K562 (cell line): ENCODE measurements around the gene PMPCA. TPM values are rescaled to one million over a fixed set of nuclear protein-coding genes. Genes with fewer than 3 reads are reported as not detected.

ENCODE experiments used
- ARID3B ChIP-seq: fragments of 250-450 bp; sonication (Bioruptor Pico); IDR thresholded peaks from 2 replicates; pipeline ENCODE4 v1.4.0; 2020; ENCODE audit warnings: borderline replicate concordance
- ARID4B ChIP-seq: sonication (generic); formaldehyde crosslinking; IDR thresholded peaks from 2 replicates; pipeline ENCODE4 v1.8.0; 2022; ENCODE audit warnings: mild to moderate bottlenecking, missing genetic modification reagents
- ATF1 ChIP-seq, 2 experiments: fragments of 450-650 bp in 1 of 2; IDR thresholded peaks; 2 replicates each; pipeline ENCODE4 v1.6.1; 2016; ENCODE audit warnings: missing compliant biosample characterization in 1 of 2, missing genetic modification characterization in 1 of 2
- CREM ChIP-seq: IDR thresholded peaks from 2 replicates; pipeline ENCODE4 v1.6.1; 2014; ENCODE audit warnings: antibody characterized with exemption, low read depth
- CTCF ChIP-seq, 3 experiments: IDR thresholded peaks in 2 of 3; conservative IDR thresholded peaks in 1 of 3; 2 replicates each; pipeline ENCODE4 v1.5.1; 2011 to 2012; ENCODE audit warnings: low read length in 3 of 3, mild to moderate bottlenecking in 3 of 3, control low read depth in 2 of 3, improper control_type of control experiment in 1 of 3, inconsistent platforms in 1 of 3, low read depth in 1 of 3, mixed read lengths in 1 of 3, moderate library complexity in 1 of 3; ENCODE audit not compliant: insufficient read depth in 2 of 3
- GMEB1 ChIP-seq: fragments of 250-450 bp; sonication (Bioruptor Pico); IDR thresholded peaks from 2 replicates; pipeline ENCODE4 v1.4.0; 2020; ENCODE audit warnings: mild to moderate bottlenecking
- MCM5 ChIP-seq: fragments of 450-650 bp; IDR thresholded peaks from 2 replicates; pipeline ENCODE4 v1.6.1; 2016; ENCODE audit warnings: low read depth
- NONO ChIP-seq, 2 experiments: fragments of 200-400 bp in 1 of 2; fragments of 450-650 bp in 1 of 2; formaldehyde crosslinking in 1 of 2; IDR thresholded peaks; 2 replicates each; pipeline ENCODE4 v1.6.1; 2017; ENCODE audit warnings: low read depth in 2 of 2, mild to moderate bottlenecking in 2 of 2, moderate library complexity in 2 of 2, low read length in 1 of 2
- POU5F1 ChIP-seq: fragments of 150-350 bp; IDR thresholded peaks from 2 replicates; pipeline ENCODE4 v1.6.1; 2014; ENCODE audit warnings: borderline replicate concordance, low read length, low read depth, mild to moderate bottlenecking; ENCODE audit not compliant: partially characterized antibody
- SIRT6 ChIP-seq: IDR thresholded peaks from one replicate; pipeline ENCODE4 v1.6.1; 2012; ENCODE audit warnings: low read depth, mild to moderate bottlenecking, control low read depth, inconsistent platforms, low read length, moderate library complexity
- SIX5 ChIP-seq, 2 experiments: IDR thresholded peaks; 2 replicates each; pipeline ENCODE4 v1.6.1; 2011; ENCODE audit warnings: low read length in 2 of 2, borderline replicate concordance in 1 of 2, low read depth in 1 of 2, mild to moderate bottlenecking in 1 of 2, moderate library complexity in 1 of 2; ENCODE audit not compliant: insufficient read depth in 1 of 2
- SRF ChIP-seq, 2 experiments: fragments of 250-450, 450-650 bp in 1 of 2; sonication (Bioruptor Pico) in 1 of 2; sonication (generic) in 1 of 2; formaldehyde crosslinking; IDR thresholded peaks; 2 replicates each; pipeline versions ENCODE4 v1.5.0 to v1.5.1; 2020 to 2022; ENCODE audit warnings: mild to moderate bottlenecking in 1 of 2, missing genetic modification reagents in 1 of 2
- TBL1XR1 ChIP-seq, 2 experiments: IDR thresholded peaks; 2 replicates each; pipeline ENCODE4 v1.6.1; 2012; ENCODE audit warnings: improper control_type of control experiment in 2 of 2, low read length in 2 of 2, mild to moderate bottlenecking in 1 of 2
- ZNF197 ChIP-seq: fragments of 200-800 bp; sonication (Bioruptor generic); IDR thresholded peaks from 2 replicates; pipeline ENCODE4 v1.6.1; 2016; ENCODE audit warnings: low read depth, missing genetic modification characterization, missing compliant biosample characterization
- ZNF41 ChIP-seq: fragments of 250-450 bp; sonication (Bioruptor Pico); conservative IDR thresholded peaks from 2 replicates; pipeline ENCODE4 v1.4.0; 2020; ENCODE audit warnings: mild to moderate bottlenecking
- ZNF586 ChIP-seq: fragments of 450-650 bp; formaldehyde crosslinking; conservative IDR thresholded peaks from 2 replicates; pipeline ENCODE4 v1.4.0; 2020; ENCODE audit warnings: mild to moderate bottlenecking, moderate library complexity
- polyA plus RNA-seq, 8 experiments: library from polyadenylated mRNA; depleted of rRNA in 4 of 8; stranded (reverse) in 5 of 8; unstranded in 3 of 8; fragments of >200 nt; fragmentation: Nextera tagmentation in 2 of 8; fragmentation: Illumina TruSeq in 1 of 8; extraction: Ambion mirVana in 2 of 8; extraction: Trizol in 1 of 8; gene quantifications; 2 replicates each; pipeline versions ENCODE4 v1.2.1 to v1.2.3, GENCODE V29; 2011 to 2014; ENCODE audit warnings: inconsistent platforms in 1 of 8, missing spikeins in 1 of 8
- total RNA-seq, 7 experiments: library from RNA; depleted of rRNA in 6 of 7; stranded (reverse); fragments of >200 nt in 6 of 7; fragmentation: Illumina TruSeq in 2 of 7; extraction: Trizol in 2 of 7; gene quantifications; 2 replicates each; pipeline versions ENCODE4 v1.2.1 to v1.2.3, GENCODE V29; 2011 to 2021; ENCODE audit warnings: low replicate concordance in 1 of 7

PMPCA gene
- total and polyA plus RNA-seq, 9 of the 15 experiments (the other 6 are each of a cell fraction or from before 2014, with no cell fraction given), result 23.9 to 143 (median 86.6) TPM

GRCh38 chr9:136400038-136400834 lies 10.2 kb upstream of the PMPCA start, which contains the start of gene SNAPC4 (continued):
- TF ChIP-seq ARID3B (no peak), ZNF41 (no peak), SIRT6 (no peak), ZNF586 (CRISPR knock-in tag) (no peak), ZNF197 (CRISPR knock-in tag) (no peak), ARID4B (peak; percentile 91), TBL1XR1 (IDR thresholded peaks at IDR 0.05; ENCODE audit: low read length in 2 of 2) (0 out of 4 replicates have a peak, but pooled peaks of 1 of the 2 experiments have one; percentile 24), NONO (IDR thresholded peaks at IDR 0.05; ENCODE audit: low read depth in 2 of 2, low read length in 1 of 2) (peak in 1 of 2 experiments; percentile 53; a peak in 2 of 4 replicates), SRF (CRISPR knock-in tag; IDR thresholded peaks at IDR 0.05) (0 out of 4 replicates have a peak, but pooled peaks of 1 of the 2 experiments have one; percentile 9), MCM5 (no peak), POU5F1 (peak; percentile 24), CREM (peak; percentile 85), ATF1 (CRISPR knock-in tag; IDR thresholded peaks at IDR 0.05) (no peak), ATF1 (tag; IDR thresholded peaks at IDR 0.05) (peak; percentile 69), SIX5 (IDR thresholded peaks at IDR 0.05; ENCODE audit: borderline replicate concordance in 1 of 2, insufficient read depth in 1 of 2, low read depth in 1 of 2, low read length in 2 of 2) (no peak), GMEB1 (CRISPR knock-in tag) (peak; percentile 68), CTCF (IDR thresholded peaks at IDR 0.05 in 2 of 3, conservative IDR thresholded peaks at IDR 0.05 in 1 of 3; ENCODE audit: insufficient read depth in 2 of 3, low read depth in 1 of 3, low read length in 3 of 3) (peak; percentile 92 to 94 (median 93))
